ENCODE data around the gene SH3GLB2.

GRCh38 chr9:129073404-129073803 is 45.3 kb upstream of the SH3GLB2 start:
- TF ChIP-seq CTCF (IDR thresholded peaks at IDR 0.05; ENCODE audit: poor library complexity) (no peak), EZH2phosphoT487 (IDR thresholded peaks at IDR 0.05; ENCODE audit: low read depth, severe bottlenecking, unreplicated experiment) (no peak)
